ENCODE results near the gene SLC25A42. TPM values are rescaled to one million over a fixed set of nuclear protein-coding genes. Genes with fewer than 3 reads are reported as not detected.

SLC25A42 gene
- total and polyA plus RNA-seq, 2 donors (not counting 3 experiments of a cell fraction or from before 2014, with no cell fraction given), result 6.2 to 6.3 TPM

GRCh38 chr19:19033176-19033425 is 30.7 kb upstream of the SLC25A42 start:
- POLR2A ChIA-PET, result no interaction called here
- H3K9ac ChIP-seq (replicated peaks; ENCODE audit: extremely low read depth, insufficient read depth, low read length), result peak overlapping the region; percentile 86
- H3K4me2 ChIP-seq (ENCODE audit: insufficient read depth, low read length), result peak overlapping the region; percentile 90
- peaks cover 7 to 10% of the 10 kb centered on the region in 2 experiments for H3K36me3 ChIP-seq (ENCODE audit: control insufficient read depth in 2 of 2, extremely low read depth in 1 of 2, insufficient read depth in 2 of 2, low read length in 2 of 2)
- CTCF ChIA-PET, result no interaction called here
- no peaks in the 10 kb centered on the region for H3K9me3 ChIP-seq (replicated peaks; ENCODE audit: control insufficient read depth, insufficient read depth, low read length)
- no peaks in the 10 kb centered on the region for H3K9me1 ChIP-seq (replicated peaks; ENCODE audit: control insufficient read depth, extremely low read depth, insufficient read depth, low read length)
- peak overlapping the region; percentile 50 for H3K27ac ChIP-seq (ENCODE audit: insufficient read depth, low read depth, low read length)
- dilution Hi-C loops (cut with MboI; ENCODE audit: extremely low pct_ligation_motif_present, low sequenced_read_pairs) (no loop called here), intact Hi-C loops (cut with micrococcal nuclease) (loop anchor here (1.0 kb wide), 1 partner anchor 30 kb away; the partner anchor contains the start of gene SLC25A42)
- FAIRE-seq, result no peak
- no peaks in the 10 kb centered on the region for H4K20me1 ChIP-seq (replicated peaks; ENCODE audit: control insufficient read depth, extremely low read depth, insufficient read depth, low read length)
- H3K4me1 ChIP-seq (ENCODE audit: control insufficient read depth, extremely low read depth, insufficient read depth, low read length), result peaks cover 12% of the 10 kb centered on the region
- H2AFZ ChIP-seq (ENCODE audit: low read depth, low read length), result peak overlapping the region; percentile 74
- H3K4me3 ChIP-seq (replicated peaks in 1 of 3; ENCODE audit: insufficient read depth in 1 of 3, low read depth in 1 of 3, low read length in 3 of 3), result peak overlapping the region; percentile 72 to 96 (median 96)
- no TSS peak for BruUV-seq (replicated peaks)
- no peaks in the 10 kb centered on the region for H3K27me3 ChIP-seq (ENCODE audit: control insufficient read depth in 2 of 2, insufficient read depth in 2 of 2, low read length in 2 of 2)
- DNase-seq (ENCODE audit: low read depth, low spot score), result no peak
- H3K79me2 ChIP-seq (ENCODE audit: control insufficient read depth, insufficient read depth, low read length), result peaks cover 61% of the 10 kb centered on the region
- TF ChIP-seq EZH2 (IDR thresholded peaks at IDR 0.05; ENCODE audit: borderline replicate concordance, low read depth, low read length, severe bottlenecking) (no peak), POLR2A (IDR thresholded peaks at IDR 0.05; ENCODE audit: low read depth, low read length) (no peak)

- no peaks in the 10 kb centered on the region for H4K20me1 ChIP-seq (replicated peaks; ENCODE audit: control insufficient read depth, extremely low read depth, insufficient read depth, low read length)
- POLR2A ChIA-PET, result no interaction called here
- intact Hi-C loops (cut with micrococcal nuclease) (loop anchor here (1.0 kb wide), 1 partner anchor 30 kb away; the partner anchor contains the start of gene SLC25A42), dilution Hi-C loops (cut with MboI; ENCODE audit: extremely low pct_ligation_motif_present, low sequenced_read_pairs) (no loop called here)
- CTCF ChIA-PET, result no interaction called here
- H3K79me2 ChIP-seq (ENCODE audit: control insufficient read depth, insufficient read depth, low read length), result peaks cover 62% of the 10 kb centered on the region
- peak within 1 kb of the TSS; percentile 86 for H2AFZ ChIP-seq (ENCODE audit: low read depth, low read length)
- DNase-seq (ENCODE audit: low read depth, low spot score) (peak; percentile 94), FAIRE-seq (peak; percentile 91)
- TF ChIP-seq CTCF (IDR thresholded peaks at IDR 0.05; ENCODE audit: extremely low read depth in 1 of 2, insufficient read depth in 1 of 2, low read depth in 1 of 2, low read length in 2 of 2), result no peak
- peak; percentile 50 for TF ChIP-seq MYC (IDR thresholded peaks at IDR 0.05; ENCODE audit: low read depth, low read length)
- TF ChIP-seq POLR2A (IDR thresholded peaks at IDR 0.05; ENCODE audit: low read depth, low read length), result peak; percentile 78
- no peak for TF ChIP-seq GATA2 (IDR thresholded peaks at IDR 0.05; ENCODE audit: insufficient read depth, insufficient read length, low read depth, low read length)
- peak; percentile 82 for TF ChIP-seq POLR2AphosphoS5 (IDR thresholded peaks at IDR 0.05; ENCODE audit: insufficient read depth, low read depth, low read length)
- no peak for TF ChIP-seq EZH2 (IDR thresholded peaks at IDR 0.05; ENCODE audit: borderline replicate concordance, low read depth, low read length, severe bottlenecking)
- TF ChIP-seq MAX (IDR thresholded peaks at IDR 0.05; ENCODE audit: insufficient read depth, insufficient read length), result peak; percentile 83
- no peak for TF ChIP-seq JUN (IDR thresholded peaks at IDR 0.05; ENCODE audit: borderline replicate concordance, insufficient read depth, insufficient read length, low read depth)
- no peak for TF ChIP-seq FOS (IDR thresholded peaks at IDR 0.05; ENCODE audit: borderline replicate concordance, insufficient read depth, low read length)
- no TSS peak for BruUV-seq (replicated peaks)
- H3K27ac ChIP-seq (ENCODE audit: insufficient read depth, low read depth, low read length), result peak within 1 kb of the TSS; percentile 50
- no peaks in the 10 kb centered on the region for H3K27me3 ChIP-seq (ENCODE audit: control insufficient read depth in 2 of 2, insufficient read depth in 2 of 2, low read length in 2 of 2)
- no peaks in the 10 kb centered on the region for H3K9me3 ChIP-seq (replicated peaks; ENCODE audit: control insufficient read depth, insufficient read depth, low read length)
- H3K4me1 ChIP-seq (ENCODE audit: control insufficient read depth, extremely low read depth, insufficient read depth, low read length), result peaks cover 12% of the 10 kb centered on the region
- peak within 1 kb of the TSS; percentile 72 to 96 (median 96) for H3K4me3 ChIP-seq (replicated peaks in 1 of 3; ENCODE audit: insufficient read depth in 1 of 3, low read depth in 1 of 3, low read length in 3 of 3)
- peaks cover 3 to 5% of the 10 kb centered on the region in 2 experiments for H3K36me3 ChIP-seq (ENCODE audit: control insufficient read depth in 2 of 2, extremely low read depth in 1 of 2, insufficient read depth in 2 of 2, low read length in 2 of 2)
- H3K9ac ChIP-seq (replicated peaks; ENCODE audit: extremely low read depth, insufficient read depth, low read length), result peak within 1 kb of the TSS; percentile 86
- H3K4me2 ChIP-seq (ENCODE audit: insufficient read depth, low read length), result peak within 1 kb of the TSS; percentile 90
- H3K9me1 ChIP-seq (replicated peaks; ENCODE audit: control insufficient read depth, extremely low read depth, insufficient read depth, low read length), result no peaks in the 10 kb centered on the region
Observed at GRCh38 chr19:19033426-19034203, 30.2 kb upstream of the SLC25A42 start, which contains the start of the genes ARMC6 and SUGP2. ARMC6 (plus strand) TSS chr19:19033603; CDS start chr19:19034210, 607 bp downstream. SUGP2 (minus strand) TSS chr19:19033517; CDS start chr19:19031071, 2,446 bp downstream.
